ENCODE results near the gene DOLPP1. TPM values are rescaled to one million over a fixed set of nuclear protein-coding genes. Genes with fewer than 3 reads are reported as not detected.
A peak's percentile ranks its signal among the peaks of the same experiment; 100 is the strongest.

DOLPP1 gene
- total and polyA plus RNA-seq, 4 donors, result 14.6 to 15.6 (median 15.0) TPM

- Histone ChIP-seq H3K27me3 (ENCODE audit: control insufficient read depth in 4 of 4, insufficient read depth in 4 of 4, low read length in 3 of 4) (no peaks in the 10 kb centered on the region), H3K4me3 (ENCODE audit: low read depth in 1 of 3, low read length in 3 of 3) (no peak overlapping the region), H3K27ac (ENCODE audit: low read depth in 1 of 2, low read length in 2 of 2) (peak overlapping the region in 1 of 2 donors; percentile 25), H3K9me3 (ENCODE audit: control insufficient read depth in 4 of 4, low read length in 3 of 4) (no peaks in the 10 kb centered on the region), H3K4me1 (ENCODE audit: control insufficient read depth in 4 of 4, insufficient read depth in 4 of 4, low read length in 3 of 4) (peaks cover 2 to 31% (median 19%) of the 10 kb centered on the region in 4 donors), H3K9ac (ENCODE audit: low read depth in 1 of 2, low read length in 2 of 2) (no peak overlapping the region), H3K36me3 (ENCODE audit: control insufficient read depth in 4 of 4, insufficient read depth in 3 of 4, low read depth in 1 of 4, low read length in 3 of 4) (peaks cover 8 to 27% (median 18%) of the 10 kb centered on the region in 4 donors)
- no peak for DNase-seq (ENCODE audit: low spot score)
- 87% methylated on average over 13 of the region's 13 CpGs for WGBS
- TF ChIP-seq HNF4A (conservative IDR thresholded peaks at IDR 0.05), result peak in 1 of 2 donors; percentile 11
- no peak for TF ChIP-seq REST (IDR thresholded peaks at IDR 0.05)
These were observed 13.7 kb downstream of the DOLPP1 start for GRCh38 chr9:129094387-129095169.

GRCh38 chr9:129095170-129095667 lies 14.3 kb downstream of the DOLPP1 start:
- H3K27ac ChIP-seq (ENCODE audit: low read depth in 1 of 2, low read length in 2 of 2), result no peak overlapping the region

GRCh38 chr9:129095908-129096307 lies 15.0 kb downstream of the DOLPP1 start:
- no peaks in the 10 kb centered on the region for H3K9me3 ChIP-seq (ENCODE audit: control insufficient read depth in 4 of 4, low read length in 3 of 4)
- 95% methylated on average over 12 of the region's 12 CpGs for WGBS
- no peak overlapping the region for H3K27ac ChIP-seq (ENCODE audit: low read depth in 1 of 2, low read length in 2 of 2)
- DNase-seq (ENCODE audit: low spot score), result no peak
- no peak overlapping the region for H3K9ac ChIP-seq (ENCODE audit: low read depth in 1 of 2, low read length in 2 of 2)
- peaks cover 8 to 38% (median 24%) of the 10 kb centered on the region in 4 donors for H3K36me3 ChIP-seq (ENCODE audit: control insufficient read depth in 4 of 4, insufficient read depth in 3 of 4, low read depth in 1 of 4, low read length in 3 of 4)
- H3K4me1 ChIP-seq (ENCODE audit: control insufficient read depth in 4 of 4, insufficient read depth in 4 of 4, low read length in 3 of 4), result peaks cover 0 to 18% (median 11%) of the 10 kb centered on the region in 4 donors
- no peak overlapping the region for H3K4me3 ChIP-seq (ENCODE audit: low read depth in 1 of 3, low read length in 3 of 3)
- H3K27me3 ChIP-seq (ENCODE audit: control insufficient read depth in 4 of 4, insufficient read depth in 4 of 4, low read length in 3 of 4), result no peaks in the 10 kb centered on the region
- TF ChIP-seq JUND (IDR thresholded peaks at IDR 0.05) (no peak), HNF4G (IDR thresholded peaks at IDR 0.05) (no peak), NR2F2 (IDR thresholded peaks at IDR 0.05) (no peak), ATF3 (IDR thresholded peaks at IDR 0.05) (no peak), RAD21 (IDR thresholded peaks at IDR 0.05) (no peak), ZBTB33 (IDR thresholded peaks at IDR 0.05) (no peak), HNF4A (conservative IDR thresholded peaks at IDR 0.05) (no peak), RXRA (IDR thresholded peaks at IDR 0.05) (no peak), SP1 (IDR thresholded peaks at IDR 0.05) (no peak), CTCF (IDR thresholded peaks at IDR 0.05; ENCODE audit: low read depth, low read length, missing input control) (no peak), REST (IDR thresholded peaks at IDR 0.05) (no peak), YY1 (IDR thresholded peaks at IDR 0.05) (no peak), FOXA2 (IDR thresholded peaks at IDR 0.05) (no peak), GABPA (IDR thresholded peaks at IDR 0.05 in 1 of 2, conservative IDR thresholded peaks at IDR 0.05 in 1 of 2) (no peak)

More at GRCh38 chr9:129095170-129095667, 14.3 kb downstream of the DOLPP1 start:
- TF ChIP-seq JUND (IDR thresholded peaks at IDR 0.05), result no peak
- no peak for TF ChIP-seq NR2F2 (IDR thresholded peaks at IDR 0.05)
- TF ChIP-seq FOXA2 (IDR thresholded peaks at IDR 0.05), result no peak
- TF ChIP-seq HNF4A (conservative IDR thresholded peaks at IDR 0.05), result no peak
- DNase-seq (ENCODE audit: low spot score), result no peak
- H3K4me3 ChIP-seq (ENCODE audit: low read depth in 1 of 3, low read length in 3 of 3), result no peak overlapping the region
- H3K9ac ChIP-seq (ENCODE audit: low read depth in 1 of 2, low read length in 2 of 2), result no peak overlapping the region
- peaks cover 8 to 33% (median 22%) of the 10 kb centered on the region in 4 donors for H3K36me3 ChIP-seq (ENCODE audit: control insufficient read depth in 4 of 4, insufficient read depth in 3 of 4, low read depth in 1 of 4, low read length in 3 of 4)
- no peaks in the 10 kb centered on the region for H3K9me3 ChIP-seq (ENCODE audit: control insufficient read depth in 4 of 4, low read length in 3 of 4)
- H3K4me1 ChIP-seq (ENCODE audit: control insufficient read depth in 4 of 4, insufficient read depth in 4 of 4, low read length in 3 of 4), result peaks cover 0 to 25% (median 13%) of the 10 kb centered on the region in 4 donors
- no peaks in the 10 kb centered on the region for H3K27me3 ChIP-seq (ENCODE audit: control insufficient read depth in 4 of 4, insufficient read depth in 4 of 4, low read length in 3 of 4)
- WGBS, result 96% methylated on average over 21 of the region's 21 CpGs
